NT2/D1 (cell line): ENCODE results near the gene TNFRSF14.

Experiments used
- SUZ12 ChIP-seq: IDR thresholded peaks from 2 replicates; pipeline ENCODE4 v1.6.1; 2011; ENCODE audit not compliant: insufficient read length, insufficient read depth; ENCODE audit errors: extremely low read depth
- YY1 ChIP-seq: IDR thresholded peaks from 2 replicates; pipeline ENCODE4 v1.6.1; 2011; ENCODE audit not compliant: insufficient read length, insufficient read depth
- ZNF274 ChIP-seq: IDR thresholded peaks from 2 replicates; pipeline ENCODE4 v1.6.1; 2011; ENCODE audit warnings: mild to moderate bottlenecking, low read depth, low read length

DNA sequence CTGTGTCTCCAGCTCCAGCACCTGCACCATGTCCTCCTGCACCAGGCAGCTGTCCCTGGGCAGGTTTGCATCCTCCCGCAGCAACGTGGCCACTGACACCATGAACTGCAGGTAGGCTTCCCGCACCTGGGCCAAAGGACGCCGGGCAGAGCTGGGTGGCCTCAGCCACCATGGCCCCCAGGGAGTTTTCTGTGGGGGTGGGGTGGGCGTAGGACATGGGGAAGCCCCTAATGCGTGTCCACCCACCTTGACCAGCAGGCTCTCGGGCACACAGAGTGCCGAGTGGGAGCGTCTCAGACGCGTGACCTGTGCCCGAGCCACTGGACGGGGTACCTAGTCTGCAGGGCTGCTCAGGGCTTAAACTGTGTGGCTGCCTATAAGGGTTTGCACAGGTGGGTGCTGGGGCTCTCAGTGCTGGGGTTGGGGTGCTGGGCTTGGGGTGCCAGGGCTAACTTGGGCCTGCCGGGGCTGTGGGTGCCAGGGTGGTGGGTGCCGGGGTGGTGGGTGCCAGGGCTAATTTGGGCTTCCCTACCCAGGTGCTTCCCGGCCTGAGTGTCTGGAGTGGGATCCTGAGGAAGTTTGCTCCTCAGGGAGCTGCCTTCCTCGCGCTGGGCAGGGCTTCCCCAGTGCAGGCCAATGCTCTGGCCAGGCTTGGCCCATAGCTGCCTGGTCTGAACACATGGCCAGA lies 48.1 kb downstream of the TNFRSF14 start:
- TF ChIP-seq ZNF274 = no peak
- no peak for TF ChIP-seq YY1
- no peak for TF ChIP-seq SUZ12
